WTC11 (cell line): ENCODE results near the gene SLC27A2.

Source experiments
- AFF4 ChIP-seq: sonication (generic); formaldehyde crosslinking; IDR thresholded peaks from 2 replicates; pipeline ENCODE4 v1.8.1; 2023; ENCODE audit warnings: mild to moderate bottlenecking, missing genetic modification reagents, borderline replicate concordance
- ATF1 ChIP-seq: sonication (generic); formaldehyde crosslinking; IDR thresholded peaks from 2 replicates; pipeline ENCODE4 v1.8.1; 2023; ENCODE audit warnings: mild to moderate bottlenecking, moderate library complexity, missing genetic modification reagents
- CBFB ChIP-seq: sonication (generic); formaldehyde crosslinking; IDR thresholded peaks from 2 replicates; pipeline ENCODE4 v1.8.1; 2022; ENCODE audit warnings: mild to moderate bottlenecking, low read depth, missing genetic modification reagents
- CTCF ChIP-seq: fragments of 200-600 bp; IDR thresholded peaks from 2 replicates; pipeline ENCODE4 v1.8.0; 2022; ENCODE audit warnings: antibody characterized with exemption
- ELF4 ChIP-seq: sonication (generic); formaldehyde crosslinking; IDR thresholded peaks from 2 replicates; pipeline ENCODE4 v1.8.1; 2022; ENCODE audit warnings: low read depth, mild to moderate bottlenecking, moderate library complexity, missing genetic modification reagents
- HMGXB4 ChIP-seq: sonication (generic); formaldehyde crosslinking; IDR thresholded peaks from 2 replicates; pipeline ENCODE4 v1.8.1; 2023; ENCODE audit warnings: mild to moderate bottlenecking, moderate library complexity, missing genetic modification reagents
- NFE2L1 ChIP-seq: sonication (generic); formaldehyde crosslinking; IDR thresholded peaks from 2 replicates; pipeline ENCODE4 v1.8.1; 2023; ENCODE audit warnings: missing genetic modification reagents
- PREB ChIP-seq: sonication (generic); formaldehyde crosslinking; IDR thresholded peaks from 2 replicates; pipeline ENCODE4 v1.8.1; 2022; ENCODE audit warnings: mild to moderate bottlenecking, missing genetic modification reagents, moderate library complexity, borderline replicate concordance
- RELA ChIP-seq: sonication (generic); formaldehyde crosslinking; IDR thresholded peaks from 2 replicates; pipeline ENCODE4 v1.8.1; 2022; ENCODE audit warnings: missing genetic modification reagents, mild to moderate bottlenecking, borderline replicate concordance
- ZSCAN18 ChIP-seq: fragments of 250-450 bp; sonication (Bioruptor Pico); IDR thresholded peaks from 2 replicates; pipeline ENCODE4 v2.1.2; 2022; ENCODE audit warnings: mild to moderate bottlenecking, moderate library complexity

GRCh38 chr15:50180091-50180490, 1.9 kb upstream of the SLC27A2 start:
- no peak for TF ChIP-seq CBFB (CRISPR knock-in tag)
- TF ChIP-seq AFF4 (CRISPR knock-in tag) = no peak
- no peak for TF ChIP-seq ZSCAN18
- no peak for TF ChIP-seq CTCF
- TF ChIP-seq ATF1 (CRISPR knock-in tag) = no peak
- no peak for TF ChIP-seq HMGXB4 (CRISPR knock-in tag)
- no peak for TF ChIP-seq RELA (CRISPR knock-in tag)
- TF ChIP-seq NFE2L1 = no peak
- TF ChIP-seq PREB (CRISPR knock-in tag) = no peak
- no peak for TF ChIP-seq ELF4
